Non-pigmented ciliary epithelial cell (primary cell): ENCODE data around the gene DNAH11.
"Not testable (repeated sequence)": the region's sequence is repeated elsewhere in the genome, so short reads cannot be mapped to it uniquely, and the experiment has no call there.

Source experiments
- DNase-seq: peaks from one replicate; pipeline ENCODE4 v3.0.0-alpha.2; 2010; ENCODE audit warnings: low read depth

Gene DNAH11

GRCh38 chr7:21617513-21617912 lies 74.7 kb downstream of the DNAH11 start:
- DNase-seq: no peak

GRCh38 chr7:21617916-21618390 lies 75.1 kb downstream of the DNAH11 start:
- peak; percentile 24 for DNase-seq

- no peak for DNase-seq
Observed at GRCh38 chr7:21618706-21619105, 75.9 kb downstream of the DNAH11 start.

- DNase-seq: no peak
Observed at GRCh38 chr7:21620054-21620453, 77.2 kb downstream of the DNAH11 start.

- no peak for DNase-seq
Observed at GRCh38 chr7:21624320-21624719, 81.5 kb downstream of the DNAH11 start.

- no peak for DNase-seq
Observed at GRCh38 chr7:21636694-21637093, 93.9 kb downstream of the DNAH11 start.

- DNase-seq: no peak
Observed at GRCh38 chr7:21639206-21639868, 96.5 kb downstream of the DNAH11 start.

- DNase-seq: no peak
Observed at GRCh38 chr7:21640105-21640504, 97.3 kb downstream of the DNAH11 start.

GRCh38 chr7:21641546-21641945 lies 98.7 kb downstream of the DNAH11 start:
- DNase-seq: no peak

GRCh38 chr7:21642422-21642821 lies 99.6 kb downstream of the DNAH11 start:
- DNase-seq: no peak

- DNase-seq: no peak
Observed at GRCh38 chr7:21651697-21652096, 108.9 kb downstream of the DNAH11 start.

- no peak for DNase-seq
Observed at GRCh38 chr7:21653623-21654022, 110.8 kb downstream of the DNAH11 start.

GRCh38 chr7:21656081-21656480 lies 113.2 kb downstream of the DNAH11 start:
- no peak for DNase-seq

- DNase-seq: no peak
Observed at GRCh38 chr7:21656796-21657195, 114.0 kb downstream of the DNAH11 start.

GRCh38 chr7:21670496-21670895 lies 127.7 kb downstream of the DNAH11 start:
- no peak for DNase-seq

GRCh38 chr7:21671859-21672258 lies 129.0 kb downstream of the DNAH11 start:
- DNase-seq: no peak

GRCh38 chr7:21675255-21675654 lies 132.4 kb downstream of the DNAH11 start:
- no peak for DNase-seq

GRCh38 chr7:21690705-21691104 lies 147.9 kb downstream of the DNAH11 start:
- no peak for DNase-seq

GRCh38 chr7:21691146-21691545 lies 148.3 kb downstream of the DNAH11 start:
- not testable (repeated sequence) for DNase-seq

GRCh38 chr7:21700587-21700986 lies 157.7 kb downstream of the DNAH11 start:
- not testable (repeated sequence) for DNase-seq

- DNase-seq: no peak
Observed at GRCh38 chr7:21702303-21702702, 159.5 kb downstream of the DNAH11 start.

- no peak for DNase-seq
Observed at GRCh38 chr7:21704359-21704758, 161.5 kb downstream of the DNAH11 start.

GRCh38 chr7:21706131-21706530 lies 163.3 kb downstream of the DNAH11 start:
- no peak for DNase-seq

- DNase-seq: no peak
Observed at GRCh38 chr7:21707566-21707965, 164.7 kb downstream of the DNAH11 start.
